HG03565 (cell line): ENCODE measurements around the gene EPO.
A peak's percentile ranks its signal among the peaks of the same experiment; 100 is the strongest.

Experiments used
- ATAC-seq: cut with Tn5 transposase; IDR thresholded peaks from one replicate; pipeline ENCODE4 v1.9.1; 2021; ENCODE audit warnings: mild to moderate bottlenecking, moderate library complexity; ENCODE audit not compliant: unreplicated experiment

Gene EPO

GRCh38 chr7:100720279-100720670 is at the start of gene EPO:
EPO (plus strand) TSS chr7:100720468; CDS start chr7:100720981, 513 bp downstream.
- no peak for ATAC-seq

- ATAC-seq: no peak
Observed at GRCh38 chr7:100671353-100672327, 48.6 kb upstream of the EPO start.

- ATAC-seq: peak; percentile 45
Observed at GRCh38 chr7:100673302-100673941, 46.8 kb upstream of the EPO start, which contains the start of gene GNB2. GNB2 (plus strand) TSS chr7:100673740; CDS start chr7:100676266, 2,526 bp downstream.

- no peak for ATAC-seq
Observed at GRCh38 chr7:100673942-100674410, 46.3 kb upstream of the EPO start.

- ATAC-seq: no peak
Observed at GRCh38 chr7:100674411-100675104, 45.7 kb upstream of the EPO start.

- no peak for ATAC-seq
Observed at GRCh38 chr7:100675105-100675451, 45.2 kb upstream of the EPO start.

- ATAC-seq: no peak
Observed at GRCh38 chr7:100675581-100676350, 44.5 kb upstream of the EPO start.

- ATAC-seq: no peak
Observed at GRCh38 chr7:100676501-100677306, 43.6 kb upstream of the EPO start.

- no peak for ATAC-seq
Observed at GRCh38 chr7:100677308-100678267, 42.7 kb upstream of the EPO start.

- no peak for ATAC-seq
Observed at GRCh38 chr7:100678291-100678984, 41.8 kb upstream of the EPO start.

GRCh38 chr7:100679129-100679926 is 40.9 kb upstream of the EPO start:
- ATAC-seq: no peak

GRCh38 chr7:100679927-100680575 is 40.2 kb upstream of the EPO start:
- ATAC-seq: no peak

- no peak for ATAC-seq
Observed at GRCh38 chr7:100680576-100681271, 39.5 kb upstream of the EPO start.

GRCh38 chr7:100681491-100682227 is 38.6 kb upstream of the EPO start:
- no peak for ATAC-seq

- ATAC-seq: no peak
Observed at GRCh38 chr7:100682228-100682741, 38.0 kb upstream of the EPO start.
